ENCODE data around the gene MOCS2.

MOCS2 gene

DNA sequence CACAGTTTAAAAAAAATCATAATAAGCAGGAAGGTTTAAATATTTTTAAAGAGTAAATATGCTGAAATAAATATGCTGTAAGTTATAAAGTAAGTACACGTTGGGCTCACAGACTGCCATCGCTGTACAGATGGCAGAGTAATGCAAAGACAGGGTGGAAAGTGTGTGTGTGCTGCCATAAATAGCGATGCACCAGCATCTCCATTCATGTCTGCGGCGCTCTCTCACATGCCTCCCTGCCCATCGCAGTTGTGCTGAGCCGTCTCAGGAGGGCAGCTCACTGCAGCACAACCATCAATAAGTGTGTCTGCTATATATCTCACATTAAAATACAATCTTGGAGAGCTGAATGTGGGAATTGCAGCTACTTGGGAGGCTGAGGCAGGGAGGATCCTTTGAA is 14.3 kb downstream of the MOCS2 start:
- no peak for DNase-seq (ENCODE audit: low read depth in 4 of 4, low spot score in 1 of 4)

DNA sequence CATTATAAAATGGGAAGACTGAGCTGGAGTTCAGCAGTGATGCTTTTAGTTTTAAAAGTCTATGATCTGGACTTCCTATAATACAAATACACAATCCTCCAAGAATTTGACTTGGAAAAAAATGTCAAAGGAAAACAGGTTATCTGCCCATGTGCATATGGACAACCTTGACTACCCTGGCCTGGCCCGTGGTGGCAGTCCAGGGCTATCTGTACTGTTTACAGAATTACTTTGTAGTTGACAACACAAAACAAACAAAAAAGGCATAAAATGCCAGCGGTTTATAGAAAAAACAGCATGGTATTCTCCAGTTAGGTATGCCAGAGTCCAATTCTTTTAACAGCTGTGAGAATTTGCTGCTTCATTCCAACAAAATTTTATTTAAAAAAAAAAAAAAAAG is 17.3 kb downstream of the MOCS2 start:
- no peak for DNase-seq (ENCODE audit: low read depth in 4 of 4, low spot score in 1 of 4)

DNA sequence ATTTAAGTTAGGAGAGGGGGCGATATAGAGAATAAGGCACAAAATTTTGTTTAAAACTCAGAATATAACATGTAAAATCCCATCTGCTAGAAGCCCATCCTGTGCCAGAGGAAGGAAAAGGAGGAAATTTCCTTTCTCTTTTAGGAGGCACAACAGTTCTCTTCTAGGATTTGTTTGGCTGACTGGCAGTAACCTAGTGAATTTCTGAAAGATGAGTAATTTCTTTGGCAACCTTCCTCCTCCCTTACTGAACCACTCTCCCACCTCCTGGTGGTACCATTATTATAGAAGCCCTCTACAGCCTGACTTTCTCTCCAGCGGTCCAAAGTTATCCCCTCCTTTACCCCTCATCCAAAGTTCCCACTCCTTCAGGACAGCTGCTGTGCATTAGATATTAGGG is 18.3 kb downstream of the MOCS2 start:
- DNase-seq (ENCODE audit: low read depth in 4 of 4, low spot score in 1 of 4) = no peak

DNA sequence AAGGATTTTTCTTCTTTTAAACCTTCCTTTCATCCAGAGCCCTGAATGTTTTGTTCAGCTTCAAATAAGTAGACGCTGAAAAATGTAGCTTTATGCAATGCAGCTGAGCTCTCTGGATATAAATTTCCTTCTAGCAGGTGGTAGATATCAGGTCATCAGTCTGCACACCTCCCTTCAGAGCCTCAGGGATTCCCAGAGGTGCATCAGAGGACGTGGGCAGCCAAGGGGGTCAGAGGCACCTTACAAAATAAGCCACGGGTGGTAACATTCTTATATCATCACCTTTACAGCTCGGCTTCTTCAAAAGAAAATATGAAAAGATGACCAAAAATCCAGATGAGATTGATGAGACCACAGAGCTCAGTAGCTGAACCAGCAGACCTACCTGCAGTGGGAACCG is 19.3 kb downstream of the MOCS2 start:
- no peak for DNase-seq (ENCODE audit: low read depth in 4 of 4, low spot score in 1 of 4)

DNA sequence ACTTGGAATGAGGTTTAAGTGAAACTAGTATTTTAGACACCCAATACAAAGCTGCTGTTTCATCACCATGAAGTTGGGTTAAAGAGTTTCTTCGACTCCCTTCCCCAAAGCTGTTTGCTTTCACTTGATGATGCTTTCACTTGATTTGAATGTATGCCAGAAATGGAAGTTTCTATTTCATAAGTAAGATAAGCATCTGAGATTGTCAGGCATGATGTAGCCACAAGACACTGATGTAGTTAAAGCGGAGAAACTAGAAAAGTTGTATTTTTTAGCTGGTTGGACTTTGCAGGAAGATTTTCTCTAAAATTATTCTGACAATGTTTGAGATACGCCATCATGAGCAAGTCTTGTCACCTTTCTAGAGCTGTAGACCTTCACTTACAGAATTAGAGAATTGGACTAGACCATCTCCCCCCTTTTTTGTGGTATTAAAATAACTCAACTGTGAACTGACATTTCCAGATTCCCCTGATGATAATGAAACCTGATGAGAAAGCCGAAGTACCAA is 20.0 kb downstream of the MOCS2 start:
- no peak for DNase-seq (ENCODE audit: low read depth in 4 of 4, low spot score in 1 of 4)

DNA sequence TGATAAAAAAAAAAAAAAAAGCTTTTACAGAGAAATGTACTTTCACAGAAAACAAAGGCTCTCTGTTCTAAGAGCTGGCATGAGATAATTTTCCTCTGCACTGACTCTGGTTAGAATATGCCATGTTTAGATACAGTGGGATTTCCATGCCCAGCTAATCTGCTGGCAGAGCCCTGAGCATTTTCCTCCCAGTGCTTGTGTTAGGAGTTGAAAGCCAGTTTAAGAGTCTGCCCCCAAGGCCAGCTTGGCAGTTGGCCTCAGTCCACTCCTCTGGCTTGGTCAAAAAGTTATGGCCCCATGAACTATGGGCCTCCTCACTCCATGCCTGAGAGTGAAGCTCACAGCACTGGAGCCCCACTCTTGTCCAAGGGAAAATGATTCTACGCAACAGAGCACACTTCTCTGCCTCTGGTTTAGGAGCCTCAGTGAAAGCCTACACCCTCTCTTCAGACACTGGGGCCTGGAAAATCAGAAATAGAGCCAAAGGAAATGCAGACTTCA is 21.9 kb downstream of the MOCS2 start:
- no peak for DNase-seq (ENCODE audit: low read depth in 4 of 4, low spot score in 1 of 4)

DNA sequence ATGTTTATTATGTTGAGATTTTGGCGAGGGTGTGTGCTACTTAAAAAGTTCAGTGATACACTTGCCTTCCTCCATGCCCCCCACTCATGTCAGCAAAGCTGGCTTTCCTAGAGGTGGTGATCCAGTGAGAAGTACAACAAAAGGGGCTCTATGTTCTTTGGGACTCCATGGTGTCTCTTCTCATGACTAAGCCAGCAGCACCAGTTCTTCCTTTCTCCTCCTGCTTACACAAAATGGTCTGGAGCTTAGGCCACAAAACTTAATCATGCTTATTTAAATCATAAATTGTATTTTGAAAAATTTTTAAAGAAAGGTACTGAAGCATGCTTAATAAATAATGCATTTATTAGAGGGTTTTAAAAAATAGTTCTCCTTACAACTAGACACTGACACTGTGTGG is 22.4 kb downstream of the MOCS2 start:
- no peak for DNase-seq (ENCODE audit: low read depth in 4 of 4, low spot score in 1 of 4)

DNA sequence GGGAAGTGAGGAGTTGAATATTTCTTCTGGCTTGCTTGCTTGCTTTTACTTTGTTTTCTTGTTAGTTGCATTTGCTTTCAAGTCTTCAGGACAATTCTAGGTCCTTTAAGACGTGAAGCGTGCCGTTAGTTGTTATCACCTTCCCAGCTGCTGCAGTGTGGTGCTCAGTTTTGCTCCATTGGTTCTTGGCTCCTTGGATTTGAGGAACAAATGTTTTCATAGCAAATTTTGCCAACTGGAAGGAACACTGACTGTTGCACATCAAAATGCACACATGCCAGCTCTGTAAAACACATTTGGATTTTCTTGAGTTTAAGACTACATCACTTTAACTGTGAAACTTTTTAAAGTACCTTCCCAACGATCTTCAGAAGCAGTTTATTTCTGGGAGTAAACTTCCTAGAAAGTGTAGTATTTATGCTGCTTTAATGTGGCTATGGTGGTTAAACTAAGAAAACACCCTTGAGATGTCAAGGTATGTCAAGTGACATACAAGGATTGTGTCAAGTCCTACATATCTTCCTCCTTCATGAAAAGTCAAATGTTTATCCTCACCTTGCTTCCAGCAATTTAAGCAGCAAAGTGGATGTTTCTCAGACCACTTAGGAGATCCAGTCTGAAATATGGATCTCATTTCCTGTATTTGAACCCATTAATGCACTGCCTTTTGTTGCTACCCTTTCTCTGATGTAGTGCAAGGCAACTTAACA is 24.9 kb downstream of the MOCS2 start:
- no peak for DNase-seq (ENCODE audit: low read depth in 4 of 4, low spot score in 1 of 4)

DNA sequence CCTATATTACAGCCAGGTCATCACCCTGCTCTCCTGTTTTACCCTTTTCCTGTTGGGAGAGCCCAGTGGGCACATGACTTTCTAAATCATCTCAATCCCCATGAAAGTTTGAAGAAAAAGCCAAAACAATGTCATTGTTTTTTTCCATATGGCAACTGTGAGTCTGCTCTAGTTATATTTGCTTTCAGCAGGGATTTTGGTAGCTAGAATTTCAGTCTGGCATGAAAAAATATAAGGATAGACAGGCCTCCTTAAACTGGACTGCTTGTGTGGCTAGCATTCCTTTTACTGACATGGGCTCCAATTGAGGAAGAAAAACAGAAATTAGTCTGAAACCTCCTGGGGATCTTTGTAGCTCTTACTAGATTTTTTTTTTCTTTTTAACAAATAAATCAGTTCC is 25.6 kb downstream of the MOCS2 start:
- no peak for DNase-seq (ENCODE audit: low read depth in 4 of 4, low spot score in 1 of 4)

DNA sequence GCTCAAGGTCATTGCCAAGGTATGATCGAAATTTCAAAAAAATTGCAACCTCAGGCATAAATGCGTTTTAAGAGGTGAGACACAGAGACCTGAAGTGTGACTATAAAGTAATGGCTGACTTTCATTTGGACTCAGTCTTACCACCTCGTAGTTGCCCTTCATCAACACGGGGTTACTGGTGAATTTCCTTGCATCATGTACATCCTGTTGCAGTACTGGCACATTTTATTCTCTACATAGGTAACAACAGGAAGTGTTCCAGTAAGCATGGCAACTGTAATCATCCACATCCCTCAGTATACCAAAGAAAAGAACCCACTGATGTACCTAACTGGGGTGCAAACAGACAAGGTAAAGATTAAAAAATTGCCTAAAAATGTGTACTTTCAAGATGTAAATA is 29.3 kb downstream of the MOCS2 start:
- DNase-seq (ENCODE audit: low read depth in 4 of 4, low spot score in 1 of 4) = no peak

DNA sequence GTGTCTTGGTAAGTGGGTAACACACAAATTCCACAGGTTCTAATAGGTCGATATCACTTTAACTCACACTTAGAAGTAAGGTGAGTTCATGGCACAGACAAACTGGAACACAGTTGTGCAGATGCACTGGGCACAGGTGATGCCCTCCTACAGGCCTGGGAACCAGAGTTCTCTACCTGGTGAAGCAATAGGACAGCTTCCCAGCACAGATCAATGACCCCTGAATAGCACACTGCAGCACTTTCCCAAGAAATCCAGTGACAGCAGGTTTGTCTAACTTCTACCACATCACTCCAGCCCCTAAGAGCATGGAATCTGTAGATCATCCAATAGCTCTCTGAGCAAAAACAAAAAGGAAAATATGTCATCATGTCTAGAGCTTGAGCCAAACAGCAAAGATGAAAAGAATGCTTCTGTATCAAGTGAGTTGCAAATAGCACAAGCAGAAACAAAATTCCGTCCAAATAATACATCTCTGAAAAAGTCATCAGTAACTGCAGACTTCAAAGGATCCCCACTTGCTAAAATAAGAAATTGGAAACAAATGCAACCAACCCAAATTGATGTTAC is 33.5 kb downstream of the MOCS2 start:
- DNase-seq (ENCODE audit: low read depth in 4 of 4, low spot score in 1 of 4) = no peak

DNA sequence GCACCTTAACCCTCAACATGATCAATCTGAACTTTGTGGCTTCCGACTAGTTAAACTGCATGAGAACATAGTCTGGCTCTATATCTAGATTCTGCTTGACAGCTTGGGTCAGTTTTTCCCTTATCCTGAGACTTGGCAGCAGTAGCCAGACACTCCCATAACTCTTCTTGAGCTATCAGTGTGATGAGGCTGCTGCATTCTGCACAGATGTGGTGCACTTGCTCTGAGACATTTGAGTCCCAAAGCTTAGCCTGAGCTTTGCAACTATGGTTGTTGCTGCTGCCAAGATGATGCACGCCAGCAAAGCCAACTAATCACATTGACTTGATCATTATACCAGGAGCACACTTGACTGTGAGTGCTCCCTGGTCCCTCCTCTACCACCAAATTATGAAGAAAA is 36.2 kb downstream of the MOCS2 start:
- no peak for DNase-seq (ENCODE audit: low read depth in 4 of 4, low spot score in 1 of 4)

DNA sequence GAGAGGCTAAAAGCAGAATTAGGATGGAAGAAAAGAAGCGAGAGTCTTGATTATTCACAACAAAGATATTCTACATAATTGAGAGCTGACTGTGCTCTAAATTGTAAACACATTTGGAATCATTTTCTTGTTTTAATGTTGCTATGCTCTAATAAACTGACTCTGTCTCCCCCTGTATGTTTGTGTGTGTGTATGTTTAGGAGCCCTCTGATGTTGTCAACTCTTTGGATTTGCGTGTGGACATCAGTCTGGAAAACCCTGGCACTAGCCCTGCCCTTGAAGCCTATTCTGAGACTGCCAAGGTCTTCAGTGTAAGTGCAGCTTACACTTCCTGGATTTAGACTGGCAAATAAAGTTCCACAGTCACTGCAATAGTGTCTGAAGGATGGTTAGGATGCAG is 37.8 kb downstream of the MOCS2 start:
- DNase-seq (ENCODE audit: low read depth in 4 of 4, low spot score in 1 of 4) = no peak

DNA sequence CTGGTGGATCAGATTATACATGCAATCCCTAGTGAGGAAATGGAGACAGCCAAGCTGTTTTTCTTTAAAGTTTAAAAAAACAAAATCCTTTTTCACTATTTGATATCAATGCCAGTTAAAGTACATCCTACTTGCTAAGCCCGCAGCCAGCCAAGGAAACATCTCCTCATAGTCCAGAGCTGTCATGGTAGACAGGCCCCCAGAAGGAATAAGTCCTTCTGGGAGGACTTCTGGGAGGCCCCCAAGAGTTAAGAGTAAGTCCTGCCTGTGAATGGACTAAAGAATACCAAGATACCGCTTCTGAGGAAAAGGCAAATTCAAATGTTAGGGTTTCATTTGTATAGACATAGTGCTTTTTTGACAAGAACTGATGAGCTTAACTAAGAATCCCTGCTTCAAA is 38.3 kb downstream of the MOCS2 start:
- no peak for DNase-seq (ENCODE audit: low read depth in 4 of 4, low spot score in 1 of 4)

DNA sequence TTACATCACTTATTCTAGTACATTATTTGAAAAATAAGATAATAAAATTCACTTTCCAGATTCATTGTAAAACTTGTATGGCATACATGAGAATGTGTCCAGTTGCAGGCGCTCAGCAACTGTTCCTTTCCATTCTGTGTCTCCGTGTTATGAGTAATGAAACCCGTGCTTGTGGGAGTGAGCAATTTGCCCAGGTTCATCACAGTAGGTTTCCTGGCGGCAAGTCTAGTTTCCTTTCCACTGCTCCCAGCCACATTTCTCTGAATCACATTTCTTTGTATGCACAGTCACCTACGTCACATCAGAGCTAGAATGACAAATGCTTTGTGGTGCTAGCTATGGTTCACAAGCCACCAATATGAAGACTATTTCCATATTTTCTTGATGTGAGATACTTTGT is 39.9 kb downstream of the MOCS2 start:
- peak; percentile 11 to 57 (median 39) for DNase-seq (ENCODE audit: low read depth in 4 of 4, low spot score in 1 of 4)

DNA sequence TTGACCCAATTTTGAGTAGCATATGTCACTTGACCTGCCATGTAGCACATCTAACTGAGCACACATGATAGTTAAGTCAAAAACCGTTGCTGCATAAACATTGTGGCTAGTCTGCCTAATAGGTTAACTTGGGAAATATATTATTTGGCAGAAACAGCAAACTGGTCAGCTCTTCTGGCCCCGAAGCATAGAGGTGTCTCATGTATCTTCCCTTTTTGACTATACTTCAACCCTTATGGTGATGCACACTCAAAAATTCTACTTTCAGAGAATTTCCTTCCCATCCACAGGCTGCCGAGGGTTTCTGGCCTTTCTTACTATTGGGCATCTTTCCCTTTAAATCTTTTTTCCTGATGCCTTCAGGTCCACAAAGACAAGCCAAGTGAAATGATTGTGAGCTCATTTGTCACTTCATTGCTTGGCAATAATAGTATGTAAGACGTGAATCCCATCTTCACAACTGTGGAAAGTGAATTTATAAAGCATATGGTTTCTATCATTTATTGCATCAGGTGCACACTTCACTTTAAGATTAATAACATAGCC is 41.2 kb downstream of the MOCS2 start:
- DNase-seq (ENCODE audit: low read depth in 4 of 4, low spot score in 1 of 4) = no peak

DNA sequence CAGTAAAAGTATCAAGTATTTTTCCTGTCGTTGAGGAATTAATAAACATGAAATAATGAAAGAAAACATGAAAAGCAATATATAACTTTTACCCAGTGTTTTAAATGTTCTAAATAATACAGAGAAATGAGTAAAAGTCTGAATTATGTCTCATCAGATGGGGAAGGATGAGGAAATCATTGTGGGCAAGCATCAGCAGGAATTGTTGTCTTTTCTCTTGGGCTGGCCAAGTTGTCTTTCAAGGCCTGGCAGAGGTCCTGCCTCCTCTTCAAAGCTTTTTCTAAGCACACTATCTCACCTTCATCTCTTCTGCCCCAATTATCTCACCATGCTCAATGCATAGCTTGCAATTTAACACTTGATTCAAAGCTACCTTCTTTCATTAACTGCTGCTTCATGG is 41.9 kb downstream of the MOCS2 start:
- no peak for DNase-seq (ENCODE audit: low read depth in 4 of 4, low spot score in 1 of 4)

DNA sequence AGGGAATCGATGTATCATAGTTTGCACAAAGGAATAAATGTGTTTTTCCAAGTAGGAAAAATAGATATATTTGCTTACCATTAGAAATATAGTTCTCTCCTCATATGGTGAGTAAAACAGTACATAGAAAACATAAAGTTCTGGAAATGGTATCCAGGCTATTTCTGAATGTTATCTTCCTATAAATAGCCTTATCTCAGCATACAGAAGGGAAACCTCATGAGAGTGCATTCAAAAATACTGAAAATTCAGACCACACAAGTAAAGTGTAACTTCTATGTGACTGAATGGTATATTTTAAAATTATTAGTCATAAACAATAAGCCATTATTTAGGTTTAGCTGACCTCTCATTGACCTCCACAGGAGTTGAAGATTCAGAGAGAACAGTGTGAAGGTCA is 43.5 kb downstream of the MOCS2 start:
- DNase-seq (ENCODE audit: low read depth in 4 of 4, low spot score in 1 of 4) = no peak

DNA sequence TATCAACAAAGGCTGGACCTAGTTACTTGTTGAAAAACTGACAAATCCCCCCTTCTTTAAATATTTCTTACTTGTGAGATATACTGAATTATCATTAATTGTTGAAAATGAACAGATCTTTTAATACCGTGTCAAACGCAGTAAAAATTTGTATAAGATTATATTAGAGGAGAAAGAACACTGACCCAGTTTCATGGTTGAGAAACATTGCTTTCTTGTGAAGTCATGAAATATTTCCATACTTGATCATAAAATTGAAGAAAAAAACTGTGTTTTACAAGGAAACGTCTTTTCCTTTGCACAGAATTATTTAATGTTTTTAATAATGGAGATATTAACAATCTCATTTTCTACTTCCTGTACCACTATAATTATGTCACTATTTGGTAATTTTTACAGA is 45.8 kb downstream of the MOCS2 start:
- no peak for DNase-seq (ENCODE audit: low read depth in 4 of 4, low spot score in 1 of 4)

DNA sequence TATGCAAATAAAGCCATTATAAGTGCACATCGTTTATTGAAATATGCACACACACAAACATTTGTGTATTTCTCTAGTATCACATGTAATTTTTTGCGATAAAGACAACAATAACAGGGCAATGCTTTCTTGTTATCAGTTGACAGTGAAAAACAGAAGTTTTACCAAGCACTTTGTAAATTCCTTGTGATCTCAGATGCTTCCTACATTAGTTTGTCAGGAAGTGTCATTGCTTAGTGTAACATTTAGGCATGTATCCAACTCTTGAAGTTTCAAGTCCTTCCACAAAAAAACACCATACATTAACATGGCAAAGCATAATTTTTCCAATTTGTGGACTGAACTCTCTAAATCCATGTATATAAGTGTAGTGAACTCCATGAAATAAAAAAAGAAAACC is 46.4 kb downstream of the MOCS2 start:
- no peak for DNase-seq (ENCODE audit: low read depth in 4 of 4, low spot score in 1 of 4)

DNA sequence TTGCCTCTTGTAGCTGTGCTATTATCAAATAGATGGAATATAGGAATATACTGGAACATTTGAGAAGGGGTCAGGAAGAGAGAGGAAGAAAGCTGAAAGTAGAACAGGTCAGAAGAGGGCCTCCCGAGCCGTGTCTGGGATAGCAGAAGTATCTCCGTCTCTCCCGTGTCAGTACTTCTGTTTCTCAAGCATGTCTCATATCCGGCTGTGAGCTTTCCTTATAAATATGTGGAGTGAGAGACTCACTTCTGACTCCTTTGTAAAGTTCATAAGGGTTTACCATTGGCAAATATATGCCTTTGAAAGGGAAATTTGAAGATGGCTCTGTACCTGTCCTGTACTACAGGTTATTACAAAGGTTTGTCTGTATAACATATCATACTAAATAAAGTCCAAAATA is 50.3 kb downstream of the MOCS2 start:
- DNase-seq (ENCODE audit: low read depth in 4 of 4, low spot score in 1 of 4) = no peak

DNA sequence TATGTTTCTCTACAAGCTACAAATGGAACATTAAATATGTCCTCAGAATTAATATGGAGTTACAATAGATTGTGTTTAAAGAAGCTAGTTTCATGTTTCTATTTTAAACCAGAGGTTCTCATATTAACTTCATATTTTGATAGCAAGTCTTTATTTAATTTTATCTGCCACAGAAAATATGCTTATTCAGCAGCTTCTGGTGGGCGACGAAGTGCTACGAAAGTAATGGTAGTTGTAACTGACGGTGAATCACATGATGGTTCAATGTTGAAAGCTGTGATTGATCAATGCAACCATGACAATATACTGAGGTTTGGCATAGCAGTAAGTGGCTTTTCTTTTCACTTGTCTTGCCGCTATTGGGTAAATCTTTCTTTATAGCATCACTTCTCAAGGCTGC is 54.2 kb downstream of the MOCS2 start:
- no peak for DNase-seq (ENCODE audit: low read depth in 4 of 4, low spot score in 1 of 4)

DNA sequence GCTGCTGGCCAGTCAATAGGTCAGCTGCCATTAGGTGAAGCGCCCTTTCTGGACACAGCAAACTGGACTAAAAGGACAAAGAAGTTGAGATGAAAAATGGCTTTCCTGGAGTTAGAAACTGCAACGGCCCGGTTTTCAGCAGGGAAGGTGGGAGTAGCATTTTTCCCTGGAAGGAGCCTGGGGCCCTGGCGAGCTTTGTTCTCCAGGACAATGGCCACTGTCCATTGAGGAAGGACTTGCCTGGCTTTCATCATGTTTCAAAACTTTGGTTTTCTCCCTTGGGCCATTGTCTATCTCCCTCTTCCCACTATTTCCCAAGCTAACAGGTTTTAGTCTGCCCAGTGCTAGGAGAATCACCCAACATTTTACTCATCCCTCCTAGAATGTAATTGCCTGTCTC is 56.2 kb downstream of the MOCS2 start:
- no peak for DNase-seq (ENCODE audit: low read depth in 4 of 4, low spot score in 1 of 4)

All from stimulated activated CD4-positive, alpha-beta T cell treated with anti-CD3 and anti-CD28 coated beads, Interleukin-1b, Interleukin-23, amount 100 ng/mL, for 24 hours (primary cell).